Breast epithelium (tissue), 3 donors: ENCODE data around the gene UBA1.

Experiments
- POLR2A ChIP-seq: fragments of 450-650 bp; IDR thresholded peaks from one replicate; pipeline ENCODE4 v1.6.1; 2016; ENCODE audit warnings: antibody characterized with exemption, mild to moderate bottlenecking, moderate library complexity
- POLR2AphosphoS5 ChIP-seq, 3 donors: sonication (generic); formaldehyde crosslinking; IDR thresholded peaks; one replicate each; pipeline ENCODE4 v1.6.1; 2017; ENCODE audit warnings: antibody characterized with exemption in 3 of 3
- TF ChIP-seq, protein P1 (sequence below), 3 donors: fragments of 450-650 bp; IDR thresholded peaks; one replicate each; pipeline ENCODE4 v1.5.1; 2016 to 2017; ENCODE audit warnings: antibody characterized with exemption in 3 of 3, mild to moderate bottlenecking in 3 of 3, moderate library complexity in 3 of 3

DNA sequence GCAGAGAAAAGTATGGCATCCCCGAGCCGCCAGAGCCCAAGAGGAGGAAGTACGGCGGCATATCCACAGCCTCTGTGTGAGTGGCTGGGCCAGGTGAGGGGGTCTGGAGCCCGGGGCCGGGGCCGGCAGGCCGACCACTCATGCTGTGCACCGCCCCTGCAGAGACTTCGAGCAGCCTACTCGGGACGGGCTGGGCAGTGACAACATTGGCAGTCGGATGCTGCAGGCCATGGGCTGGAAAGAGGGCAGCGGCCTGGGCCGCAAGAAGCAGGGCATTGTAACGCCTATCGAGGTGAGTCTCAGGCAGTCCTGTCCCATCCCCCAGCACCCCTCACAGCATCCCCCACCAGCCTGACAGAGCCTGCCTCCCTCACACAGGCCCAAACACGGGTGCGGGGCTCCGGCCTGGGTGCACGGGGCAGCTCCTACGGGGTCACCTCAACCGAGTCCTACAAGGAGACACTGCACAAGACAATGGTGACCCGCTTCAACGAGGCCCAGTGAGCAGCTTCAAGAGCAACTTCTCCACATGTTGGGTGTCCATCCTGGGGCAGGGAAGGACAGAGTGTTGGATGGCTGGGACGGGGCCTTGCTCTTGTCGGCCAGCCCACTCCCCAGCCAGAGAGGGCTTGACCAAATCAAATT is 7.4 kb upstream of the UBA1 start:
- TF ChIP-seq, protein P1, sequence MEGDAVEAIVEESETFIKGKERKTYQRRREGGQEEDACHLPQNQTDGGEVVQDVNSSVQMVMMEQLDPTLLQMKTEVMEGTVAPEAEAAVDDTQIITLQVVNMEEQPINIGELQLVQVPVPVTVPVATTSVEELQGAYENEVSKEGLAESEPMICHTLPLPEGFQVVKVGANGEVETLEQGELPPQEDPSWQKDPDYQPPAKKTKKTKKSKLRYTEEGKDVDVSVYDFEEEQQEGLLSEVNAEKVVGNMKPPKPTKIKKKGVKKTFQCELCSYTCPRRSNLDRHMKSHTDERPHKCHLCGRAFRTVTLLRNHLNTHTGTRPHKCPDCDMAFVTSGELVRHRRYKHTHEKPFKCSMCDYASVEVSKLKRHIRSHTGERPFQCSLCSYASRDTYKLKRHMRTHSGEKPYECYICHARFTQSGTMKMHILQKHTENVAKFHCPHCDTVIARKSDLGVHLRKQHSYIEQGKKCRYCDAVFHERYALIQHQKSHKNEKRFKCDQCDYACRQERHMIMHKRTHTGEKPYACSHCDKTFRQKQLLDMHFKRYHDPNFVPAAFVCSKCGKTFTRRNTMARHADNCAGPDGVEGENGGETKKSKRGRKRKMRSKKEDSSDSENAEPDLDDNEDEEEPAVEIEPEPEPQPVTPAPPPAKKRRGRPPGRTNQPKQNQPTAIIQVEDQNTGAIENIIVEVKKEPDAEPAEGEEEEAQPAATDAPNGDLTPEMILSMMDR (IDR thresholded peaks at IDR 0.05): no peak
- TF ChIP-seq POLR2A (no peak), POLR2AphosphoS5 (IDR thresholded peaks at IDR 0.05) (no peak)
